AG09309 (cell line): Measurements from ENCODE around the gene MBL2.

Experiments used
- DNase-seq: peaks from one replicate; pipeline ENCODE4 v3.0.0-alpha.2; 2010; ENCODE audit warnings: low read depth
- H3K4me3 ChIP-seq: 2 replicates; pipeline ENCODE4 v1.5.1; 2011; ENCODE audit warnings: mild to moderate bottlenecking, low read depth, low read length, moderate library complexity; ENCODE audit not compliant: control insufficient read depth
- CTCF ChIP-seq: IDR thresholded peaks from 2 replicates; pipeline ENCODE4 v1.5.1; 2011; ENCODE audit warnings: mild to moderate bottlenecking, low read depth, low read length, inconsistent platforms; ENCODE audit not compliant: insufficient read depth, control insufficient read depth; ENCODE audit errors: missing control alignments

Gene MBL2

GRCh38 chr10:52774600-52775106 lies 2.1 kb upstream of the MBL2 start:
- DNase-seq: no peak
- no peak for TF ChIP-seq CTCF
- H3K4me3 ChIP-seq: no peak overlapping the region

- TF ChIP-seq CTCF: no peak
- no peak for DNase-seq
- no peak overlapping the region for H3K4me3 ChIP-seq
Observed at GRCh38 chr10:52774182-52774581, 1.6 kb upstream of the MBL2 start.

- TF ChIP-seq CTCF: no peak
- H3K4me3 ChIP-seq: no peak overlapping the region
- DNase-seq: no peak
Observed at GRCh38 chr10:52771534-52772445, 794 bp downstream of the MBL2 start.

- TF ChIP-seq CTCF: no peak
- DNase-seq: no peak
- H3K4me3 ChIP-seq: no peak overlapping the region
Observed at GRCh38 chr10:52770904-52771303, 1.7 kb downstream of the MBL2 start.

GRCh38 chr10:52769966-52770365 lies 2.6 kb downstream of the MBL2 start:
- no peak for TF ChIP-seq CTCF
- H3K4me3 ChIP-seq: no peak overlapping the region
- no peak for DNase-seq

- DNase-seq: no peak
- no peak overlapping the region for H3K4me3 ChIP-seq
- no peak for TF ChIP-seq CTCF
Observed at GRCh38 chr10:52768001-52768532, 4.5 kb downstream of the MBL2 start.

- TF ChIP-seq CTCF: no peak
- DNase-seq: no peak
- H3K4me3 ChIP-seq: no peak overlapping the region
Observed at GRCh38 chr10:52762088-52762487, 10.5 kb downstream of the MBL2 start.
